KMS-11 (cell line): ENCODE data around the gene ACYP1.

Experiments used
- H2AFZ ChIP-seq: fragments of 200-600 bp; sonication (generic); 2 replicates; pipeline ENCODE4 v1.6.1; 2016; ENCODE audit warnings: antibody characterized with exemption, mixed run types, low read depth
- H3K27ac ChIP-seq: fragments of 200-600 bp; sonication (generic); 2 replicates; pipeline ENCODE4 v1.6.1; 2016; ENCODE audit warnings: mild to moderate bottlenecking, mixed run types
- H3K27me3 ChIP-seq: fragments of 200-600 bp; sonication (generic); 2 replicates; pipeline ENCODE4 v1.6.1; 2017; ENCODE audit warnings: mild to moderate bottlenecking, low read depth, mixed run types, moderate library complexity; ENCODE audit not compliant: insufficient read depth
- H3K36me3 ChIP-seq: fragments of 200-600 bp; sonication (generic); 2 replicates; pipeline ENCODE4 v1.6.1; 2017; ENCODE audit warnings: mild to moderate bottlenecking, mixed run types; ENCODE audit not compliant: insufficient read depth
- H3K4me1 ChIP-seq: fragments of 200-600 bp; sonication (generic); 2 replicates; pipeline ENCODE4 v1.6.1; 2016; ENCODE audit warnings: mild to moderate bottlenecking, low read depth, mixed run types; ENCODE audit not compliant: poor library complexity, severe bottlenecking
- H3K4me2 ChIP-seq: fragments of 200-600 bp; sonication (generic); 2 replicates; pipeline ENCODE4 v1.7.0; 2016; ENCODE audit warnings: mild to moderate bottlenecking, mixed run types
- H3K4me3 ChIP-seq: fragments of 200-600 bp; sonication (generic); IDR thresholded peaks from 2 replicates; pipeline ENCODE4 v1.6.1; 2017; ENCODE audit warnings: low read depth, low read length, mixed read lengths; ENCODE audit not compliant: insufficient read depth
- H3K79me2 ChIP-seq: fragments of 200-600 bp; sonication (generic); 2 replicates; pipeline ENCODE4 v1.6.1; 2016; ENCODE audit warnings: low read depth, mixed run types; ENCODE audit not compliant: insufficient read depth
- H3K9ac ChIP-seq: fragments of 200-600 bp; sonication (generic); 2 replicates; pipeline ENCODE4 v1.6.1; 2016; ENCODE audit warnings: mild to moderate bottlenecking, mixed run types
- H4K20me1 ChIP-seq: fragments of 200-600 bp; sonication (generic); 2 replicates; pipeline ENCODE4 v1.6.1; 2016; ENCODE audit warnings: mild to moderate bottlenecking, mixed run types; ENCODE audit not compliant: insufficient read depth
- CTCF ChIP-seq: fragments of 200-600 bp; sonication (generic); conservative IDR thresholded peaks from 2 replicates; pipeline ENCODE4 v1.6.1; 2017; ENCODE audit warnings: low read depth, mild to moderate bottlenecking, antibody characterized with exemption, low read length, moderate library complexity, mixed read lengths

ACYP1 gene

GRCh38 chr14:75040507-75040906 is 23.3 kb downstream of the ACYP1 start:
- H3K4me3 ChIP-seq, result no peak overlapping the region
- no peaks in the 10 kb centered on the region; the same call in 1 of the 2 replicates for H3K79me2 ChIP-seq
- no peak overlapping the region for H3K9ac ChIP-seq
- no peaks in the 10 kb centered on the region for H4K20me1 ChIP-seq
- H3K36me3 ChIP-seq, result no peaks in the 10 kb centered on the region
- H2AFZ ChIP-seq, result no peak overlapping the region
- TF ChIP-seq CTCF, result no peak
- H3K27me3 ChIP-seq, result no peaks in the 10 kb centered on the region
- peaks cover 38% of the 10 kb centered on the region for H3K4me1 ChIP-seq
- H3K27ac ChIP-seq, result no peak overlapping the region
- no peak overlapping the region for H3K4me2 ChIP-seq

- Histone ChIP-seq H3K4me3 (no peak overlapping the region), H3K4me2 (no peak overlapping the region), H2AFZ (no peak overlapping the region), H4K20me1 (no peaks in the 10 kb centered on the region), H3K27me3 (no peaks in the 10 kb centered on the region), H3K27ac (no peak overlapping the region), H3K79me2 (no peaks in the 10 kb centered on the region), H3K4me1 (no peaks in the 10 kb centered on the region), H3K36me3 (no peaks in the 10 kb centered on the region), H3K9ac (no peak overlapping the region)
- no peak for TF ChIP-seq CTCF
Observed at GRCh38 chr14:75032939-75033338, 30.9 kb downstream of the ACYP1 start.

- Histone ChIP-seq H3K27ac (no peak overlapping the region), H3K79me2 (no peaks in the 10 kb centered on the region), H3K4me3 (no peak overlapping the region), H2AFZ (no peak overlapping the region), H3K4me1 (no peaks in the 10 kb centered on the region), H3K27me3 (no peaks in the 10 kb centered on the region), H3K9ac (no peak overlapping the region), H4K20me1 (no peaks in the 10 kb centered on the region), H3K4me2 (no peak overlapping the region), H3K36me3 (no peaks in the 10 kb centered on the region)
- TF ChIP-seq CTCF, result no peak
Observed at GRCh38 chr14:75030147-75030546, 33.7 kb downstream of the ACYP1 start.

DNA sequence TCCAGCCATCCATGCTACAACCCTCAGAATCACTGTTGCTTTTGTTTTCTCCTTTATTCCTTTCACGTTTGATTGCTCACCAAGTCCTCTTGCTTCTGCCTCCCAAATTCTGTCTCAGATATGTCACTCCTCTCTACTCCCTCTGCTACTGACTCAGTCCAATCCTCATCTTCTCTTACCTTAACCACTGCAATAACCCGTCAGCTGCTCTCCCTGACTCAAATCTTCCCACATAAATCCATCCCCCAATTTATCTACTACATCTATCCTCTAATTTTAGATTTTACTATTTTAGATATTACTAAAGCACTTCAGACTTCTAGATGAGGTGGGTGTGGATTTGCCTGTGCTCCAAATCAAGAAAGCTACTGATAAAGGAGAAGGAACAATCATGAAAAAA is 37.9 kb downstream of the ACYP1 start:
- Histone ChIP-seq H3K36me3 (no peaks in the 10 kb centered on the region), H4K20me1 (no peaks in the 10 kb centered on the region), H3K9ac (no peak overlapping the region), H3K4me3 (no peak overlapping the region), H2AFZ (no peak overlapping the region), H3K4me1 (no peaks in the 10 kb centered on the region), H3K4me2 (no peak overlapping the region), H3K79me2 (no peaks in the 10 kb centered on the region), H3K27me3 (no peaks in the 10 kb centered on the region), H3K27ac (no peak overlapping the region)
- no peak for TF ChIP-seq CTCF
